LNCAP (cell line): ENCODE measurements around the gene POPDC3.

Source experiments
- TF ChIP-seq, protein P1 (sequence below): fragments of 450-650 bp; IDR thresholded peaks from 2 replicates; pipeline ENCODE4 v1.5.1; 2017; ENCODE audit warnings: mild to moderate bottlenecking

Gene POPDC3

DNA sequence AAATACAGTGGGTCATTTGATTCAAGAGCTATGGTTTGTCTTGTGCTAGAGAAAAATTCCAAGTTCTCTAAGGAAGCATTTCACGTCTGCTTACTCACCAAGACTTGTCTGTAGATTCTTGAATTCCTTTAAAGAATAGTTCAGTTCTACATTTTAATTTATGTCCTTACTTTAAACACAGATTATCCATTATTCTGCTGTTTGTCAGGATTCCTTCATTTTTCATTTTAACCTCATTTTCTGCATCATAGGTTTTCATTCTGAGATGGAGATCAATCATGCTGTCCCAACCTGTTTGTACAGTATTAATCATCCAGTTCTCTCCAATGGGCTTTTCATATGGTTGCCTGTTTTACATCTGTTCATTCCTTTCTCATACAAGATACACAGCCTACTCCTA is 24.5 kb upstream of the POPDC3 start:
- TF ChIP-seq, protein P1, sequence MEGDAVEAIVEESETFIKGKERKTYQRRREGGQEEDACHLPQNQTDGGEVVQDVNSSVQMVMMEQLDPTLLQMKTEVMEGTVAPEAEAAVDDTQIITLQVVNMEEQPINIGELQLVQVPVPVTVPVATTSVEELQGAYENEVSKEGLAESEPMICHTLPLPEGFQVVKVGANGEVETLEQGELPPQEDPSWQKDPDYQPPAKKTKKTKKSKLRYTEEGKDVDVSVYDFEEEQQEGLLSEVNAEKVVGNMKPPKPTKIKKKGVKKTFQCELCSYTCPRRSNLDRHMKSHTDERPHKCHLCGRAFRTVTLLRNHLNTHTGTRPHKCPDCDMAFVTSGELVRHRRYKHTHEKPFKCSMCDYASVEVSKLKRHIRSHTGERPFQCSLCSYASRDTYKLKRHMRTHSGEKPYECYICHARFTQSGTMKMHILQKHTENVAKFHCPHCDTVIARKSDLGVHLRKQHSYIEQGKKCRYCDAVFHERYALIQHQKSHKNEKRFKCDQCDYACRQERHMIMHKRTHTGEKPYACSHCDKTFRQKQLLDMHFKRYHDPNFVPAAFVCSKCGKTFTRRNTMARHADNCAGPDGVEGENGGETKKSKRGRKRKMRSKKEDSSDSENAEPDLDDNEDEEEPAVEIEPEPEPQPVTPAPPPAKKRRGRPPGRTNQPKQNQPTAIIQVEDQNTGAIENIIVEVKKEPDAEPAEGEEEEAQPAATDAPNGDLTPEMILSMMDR: no peak

DNA sequence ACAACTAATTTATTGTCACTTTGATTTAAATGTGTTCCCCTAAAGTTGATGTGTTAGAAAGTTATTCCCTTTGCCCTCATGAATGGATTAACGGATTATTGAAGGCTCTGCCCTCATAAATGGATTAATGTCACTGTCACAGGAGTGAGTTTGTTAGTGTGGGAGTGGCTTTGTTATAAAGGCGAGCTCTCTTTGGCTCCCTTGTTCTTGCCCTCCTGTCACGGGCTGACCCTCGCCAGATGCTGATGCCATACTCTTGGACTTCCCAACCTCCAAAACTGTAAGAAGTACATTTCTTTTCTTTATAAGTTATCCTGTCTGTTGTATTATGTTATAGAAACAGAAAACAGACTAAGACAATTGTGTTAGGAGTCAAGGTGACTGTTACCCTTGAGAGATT is 22.7 kb upstream of the POPDC3 start:
- TF ChIP-seq, protein P1: no peak

DNA sequence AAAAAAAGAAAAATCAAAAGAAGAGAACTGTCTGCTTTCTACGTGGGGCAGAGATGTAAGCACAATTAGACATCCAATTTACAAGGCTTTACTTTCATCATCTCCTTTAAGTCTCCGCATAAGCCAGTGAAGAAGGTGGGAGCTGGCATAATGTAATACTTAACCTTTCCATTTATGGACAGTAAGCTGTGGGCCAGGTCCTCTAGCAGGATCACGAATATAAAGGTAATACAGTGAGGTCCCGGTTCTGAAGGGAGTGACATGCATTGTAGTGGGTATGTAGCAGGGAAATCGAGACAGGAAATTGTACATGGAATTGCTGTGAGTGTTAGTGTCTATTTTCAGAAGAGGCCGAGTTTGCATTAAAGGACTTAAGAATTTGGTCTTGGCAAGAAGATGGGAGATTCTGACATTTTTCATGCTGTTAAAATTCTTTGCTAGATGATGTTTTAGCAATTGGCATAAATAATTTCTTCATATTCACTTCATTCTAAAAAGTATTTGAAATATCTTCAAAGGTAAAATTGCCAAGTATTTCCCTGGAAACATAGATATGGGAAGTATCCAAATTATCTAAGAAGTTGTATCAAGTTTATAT is 20.4 kb upstream of the POPDC3 start:
- TF ChIP-seq, protein P1: no peak

DNA sequence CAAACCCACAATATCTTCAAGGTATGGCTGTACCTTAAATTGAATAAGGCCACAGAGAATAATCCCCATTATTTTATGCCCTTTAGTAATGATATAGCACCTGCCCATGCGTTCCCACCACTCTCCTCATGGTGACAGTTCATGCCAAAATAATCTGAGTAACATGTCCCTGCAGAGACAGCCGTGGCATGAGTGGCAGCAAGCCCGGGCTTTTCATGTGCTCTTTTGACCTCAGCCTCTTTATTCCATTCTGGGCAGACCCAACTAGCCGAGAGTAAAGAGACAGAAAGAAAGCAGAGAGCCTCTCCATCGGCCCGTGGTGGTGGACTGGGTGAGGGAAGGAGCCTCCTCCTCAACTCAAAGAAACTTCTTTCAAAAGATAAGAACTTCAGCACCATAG is 19.9 kb upstream of the POPDC3 start:
- TF ChIP-seq, protein P1: no peak

DNA sequence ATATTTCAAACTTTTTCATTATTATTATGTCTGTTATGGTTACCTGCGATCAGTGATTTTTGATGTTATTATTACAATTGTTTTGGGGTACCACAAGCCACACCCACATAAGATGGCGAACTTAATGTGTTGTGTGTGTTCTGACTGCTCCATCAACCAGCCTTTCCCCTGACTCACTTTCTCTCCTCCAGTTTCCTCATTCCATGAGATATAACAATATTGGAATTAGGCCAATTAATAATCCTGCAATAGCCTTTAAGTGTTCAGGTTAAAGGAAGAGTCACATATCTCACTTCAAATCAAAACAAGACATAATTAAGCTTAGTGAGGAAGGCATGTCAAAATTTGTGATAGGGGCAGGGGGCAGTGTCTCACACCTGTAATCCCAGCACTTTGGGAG is 16.3 kb upstream of the POPDC3 start:
- TF ChIP-seq, protein P1: no peak

DNA sequence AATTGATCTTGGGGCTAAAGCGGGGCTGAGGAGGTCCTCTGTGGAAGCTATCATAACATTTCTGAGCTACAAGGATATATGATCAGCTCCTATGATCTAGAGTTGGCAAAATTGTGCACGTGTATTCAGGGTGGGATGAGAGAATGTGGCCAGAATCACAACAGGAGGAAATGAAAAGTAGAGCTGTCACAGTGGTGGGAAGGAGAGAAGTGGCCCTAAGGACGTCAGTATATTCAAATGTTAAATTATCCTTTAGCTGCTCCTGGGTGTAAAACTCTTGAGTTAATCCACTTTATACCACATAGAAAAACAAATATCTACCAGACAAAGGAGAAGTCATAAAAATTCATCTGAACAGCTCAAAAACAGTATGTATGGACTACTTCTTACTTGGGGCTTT is 14.8 kb upstream of the POPDC3 start:
- TF ChIP-seq, protein P1: no peak

DNA sequence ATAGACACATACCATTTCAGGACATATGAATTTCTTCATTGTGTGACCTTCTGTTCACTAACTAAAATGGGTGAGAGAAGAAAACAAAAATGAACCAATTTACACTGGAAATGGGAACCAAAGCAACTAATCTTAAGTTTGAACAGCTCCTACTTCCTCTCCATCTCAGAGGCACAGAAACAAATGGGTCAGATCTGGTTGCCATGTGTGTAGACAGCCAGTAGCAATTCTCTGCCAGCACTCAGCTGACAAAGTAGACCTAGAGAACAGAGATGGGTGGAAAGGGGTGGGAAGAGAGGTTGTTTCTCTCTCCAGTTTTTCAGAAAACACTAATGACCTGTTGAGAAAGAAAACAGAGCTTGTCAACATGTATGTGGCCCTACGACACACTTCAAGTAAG is 14.3 kb upstream of the POPDC3 start:
- TF ChIP-seq, protein P1: no peak

DNA sequence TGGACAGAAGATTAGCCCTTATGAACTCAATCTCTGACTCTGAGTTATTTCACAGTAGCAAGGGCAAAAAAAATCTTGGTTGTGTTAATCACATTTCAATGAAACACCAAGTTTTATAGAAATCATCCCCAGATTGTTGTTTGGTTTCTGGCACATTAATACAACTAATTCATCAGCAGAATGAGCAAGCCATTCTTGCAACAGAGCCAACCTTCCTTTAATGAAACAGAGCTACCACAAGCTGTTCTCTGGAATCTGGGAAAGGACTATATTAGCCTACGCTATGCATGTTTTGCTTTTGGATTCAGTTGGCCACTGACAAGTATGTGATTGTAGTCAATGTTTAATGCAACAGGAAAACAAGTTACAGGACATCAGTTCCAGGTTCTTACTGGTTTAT is 13.8 kb upstream of the POPDC3 start:
- TF ChIP-seq, protein P1: no peak
